Activated T-helper 1 cell treated with anti-CD3 and anti-CD28 coated beads, Interleukin-12 subunit alpha, Interleukin-12 subunit beta, Interleukin-2, Interleukin-4 antibody, amounts not matched to agents 30 ng/mL and 10 ng/mL and 1 ng/mL, durations not matched to agents 14 hours and 24 hours and 36 hours (primary cell): Measurements from ENCODE around the gene TAF4. TPM values are rescaled to one million over a fixed set of nuclear protein-coding genes. Genes with fewer than 3 reads are reported as not detected.
"Not testable (repeated sequence)": the region's sequence is repeated elsewhere in the genome, so short reads cannot be mapped to it uniquely, and the experiment has no call there.

Experiments
- DNase-seq: peaks from one replicate; pipeline ENCODE4 v3.0.0; 2021; ENCODE audit warnings: low spot score
- H3K27ac Mint-ChIP-seq: one replicate; pipeline ENCODE4 v1.8.0; 2021; ENCODE audit warnings: mild to moderate bottlenecking, mixed read lengths
- H3K27me3 Mint-ChIP-seq: one replicate; pipeline ENCODE4 v1.8.0; 2022; ENCODE audit warnings: mild to moderate bottlenecking, moderate library complexity, mixed read lengths; ENCODE audit not compliant: insufficient read depth
- H3K36me3 Mint-ChIP-seq: one replicate; pipeline ENCODE4 v1.8.0; 2021; ENCODE audit warnings: low read depth, mixed read lengths
- H3K4me1 Mint-ChIP-seq: one replicate; pipeline ENCODE4 v1.8.0; 2021; ENCODE audit warnings: low read depth, mixed read lengths
- H3K4me3 Mint-ChIP-seq: one replicate; pipeline ENCODE4 v1.8.0; 2021; ENCODE audit warnings: mild to moderate bottlenecking, moderate library complexity, mixed read lengths
- H3K9me3 Mint-ChIP-seq: one replicate; pipeline ENCODE4 v1.8.0; 2021; ENCODE audit warnings: mixed read lengths
- intact Hi-C: fragments of 100-400 bp; cut with micrococcal nuclease; formaldehyde crosslinking; loops from one replicate; pipeline ENCODE4 v1.15.1; 2024
- total RNA-seq: library from RNA; stranded (reverse); gene quantifications from 2 replicates; pipeline ENCODE4 v1.2.3, GENCODE V29; 2022

Gene TAF4
- total RNA-seq, 1 donor from 2014 or later: 28.3 TPM

GRCh38 chr20:61956396-61957342 is 109.0 kb downstream of the TAF4 start:
- H3K9me3 Mint-ChIP-seq: no peaks in the 10 kb centered on the region
- intact Hi-C loops: no loop called here
- no peak overlapping the region for H3K4me3 Mint-ChIP-seq
- no peaks in the 10 kb centered on the region for H3K36me3 Mint-ChIP-seq
- DNase-seq: no peak
- peaks cover 1% of the 10 kb centered on the region for H3K27me3 Mint-ChIP-seq
- H3K27ac Mint-ChIP-seq: no peak overlapping the region
- H3K4me1 Mint-ChIP-seq: no peaks in the 10 kb centered on the region

GRCh38 chr20:61955668-61956395 is 109.8 kb downstream of the TAF4 start:
- Mint-ChIP-seq H3K9me3 (no peaks in the 10 kb centered on the region), H3K27ac (no peak overlapping the region), H3K4me1 (no peaks in the 10 kb centered on the region), H3K36me3 (no peaks in the 10 kb centered on the region), H3K4me3 (no peak overlapping the region), H3K27me3 (peaks cover 1% of the 10 kb centered on the region)
- DNase-seq: no peak
- intact Hi-C loops: no loop called here

GRCh38 chr20:61954276-61955021 is 111.2 kb downstream of the TAF4 start:
- no peaks in the 10 kb centered on the region for H3K4me1 Mint-ChIP-seq
- intact Hi-C loops: no loop called here
- no peaks in the 10 kb centered on the region for H3K9me3 Mint-ChIP-seq
- no peak for DNase-seq
- no peak overlapping the region for H3K27ac Mint-ChIP-seq
- no peak overlapping the region for H3K4me3 Mint-ChIP-seq
- H3K27me3 Mint-ChIP-seq: peaks cover 1% of the 10 kb centered on the region
- no peaks in the 10 kb centered on the region for H3K36me3 Mint-ChIP-seq

- H3K27me3 Mint-ChIP-seq: peaks cover 1% of the 10 kb centered on the region
- no peaks in the 10 kb centered on the region for H3K9me3 Mint-ChIP-seq
- intact Hi-C loops: no loop called here
- no peak overlapping the region for H3K27ac Mint-ChIP-seq
- no peak for DNase-seq
- no peaks in the 10 kb centered on the region for H3K4me1 Mint-ChIP-seq
- no peak overlapping the region for H3K4me3 Mint-ChIP-seq
- H3K36me3 Mint-ChIP-seq: no peaks in the 10 kb centered on the region
Measured at GRCh38 chr20:61953037-61954021, 112.4 kb downstream of the TAF4 start.

GRCh38 chr20:61951695-61952533 is 113.8 kb downstream of the TAF4 start:
- no peak for DNase-seq
- Mint-ChIP-seq H3K4me1 (no peaks in the 10 kb centered on the region), H3K9me3 (no peaks in the 10 kb centered on the region), H3K36me3 (no peaks in the 10 kb centered on the region), H3K27ac (no peak overlapping the region), H3K4me3 (no peak overlapping the region), H3K27me3 (peaks cover 1% of the 10 kb centered on the region)
- intact Hi-C loops: no loop called here

GRCh38 chr20:61950641-61951071 is 115.0 kb downstream of the TAF4 start:
- Mint-ChIP-seq H3K9me3 (no peaks in the 10 kb centered on the region), H3K4me3 (no peak overlapping the region), H3K4me1 (no peaks in the 10 kb centered on the region), H3K27me3 (peaks cover 1% of the 10 kb centered on the region), H3K36me3 (no peaks in the 10 kb centered on the region), H3K27ac (no peak overlapping the region)
- intact Hi-C loops: no loop called here
- no peak for DNase-seq

GRCh38 chr20:61949714-61950640 is 115.7 kb downstream of the TAF4 start:
- H3K27me3 Mint-ChIP-seq: peaks cover 1% of the 10 kb centered on the region
- no peaks in the 10 kb centered on the region for H3K4me1 Mint-ChIP-seq
- no peak overlapping the region for H3K4me3 Mint-ChIP-seq
- intact Hi-C loops: no loop called here
- no peaks in the 10 kb centered on the region for H3K9me3 Mint-ChIP-seq
- no peaks in the 10 kb centered on the region for H3K36me3 Mint-ChIP-seq
- H3K27ac Mint-ChIP-seq: no peak overlapping the region
- no peak for DNase-seq

GRCh38 chr20:61949363-61949713 is 116.3 kb downstream of the TAF4 start:
- Mint-ChIP-seq H3K36me3 (no peaks in the 10 kb centered on the region), H3K4me3 (no peak overlapping the region), H3K9me3 (no peaks in the 10 kb centered on the region), H3K27ac (no peak overlapping the region), H3K27me3 (peaks cover 1% of the 10 kb centered on the region), H3K4me1 (no peaks in the 10 kb centered on the region)
- no peak for DNase-seq
- intact Hi-C loops: no loop called here

GRCh38 chr20:61948586-61949362 is 116.9 kb downstream of the TAF4 start:
- intact Hi-C loops: no loop called here
- H3K4me3 Mint-ChIP-seq: no peak overlapping the region
- H3K36me3 Mint-ChIP-seq: no peaks in the 10 kb centered on the region
- H3K4me1 Mint-ChIP-seq: no peaks in the 10 kb centered on the region
- H3K9me3 Mint-ChIP-seq: no peaks in the 10 kb centered on the region
- peaks cover 1% of the 10 kb centered on the region for H3K27me3 Mint-ChIP-seq
- DNase-seq: no peak
- no peak overlapping the region for H3K27ac Mint-ChIP-seq

- H3K4me1 Mint-ChIP-seq, H3K27ac Mint-ChIP-seq, H3K9me3 Mint-ChIP-seq, H3K27me3 Mint-ChIP-seq, DNase-seq, H3K36me3 Mint-ChIP-seq, intact Hi-C loops, H3K4me3 Mint-ChIP-seq: not testable (repeated sequence)
Measured at GRCh38 chr20:61948056-61948455, 117.6 kb downstream of the TAF4 start.
